ENCODE measurements around the gene INAVA. TPM values are rescaled to one million over a fixed set of nuclear protein-coding genes. Genes with fewer than 3 reads are reported as not detected.

INAVA gene
- total and polyA plus RNA-seq, 2 experiments from 2014 or later, result 25.3 to 43.9 TPM

GRCh38 chr1:200907611-200908097 is 13.0 kb downstream of the INAVA start:
- Histone ChIP-seq H3K4me1 (ENCODE audit: insufficient read depth) (no peaks in the 10 kb centered on the region), H3K4me2 (no peak overlapping the region), H3F3A (replicated peaks; ENCODE audit: low read depth) (no peaks in the 10 kb centered on the region), H2AFZ (no peak overlapping the region), H3K79me2 (replicated peaks; ENCODE audit: insufficient read depth) (no peaks in the 10 kb centered on the region), H3K9me2 (ENCODE audit: insufficient read depth) (no peaks in the 10 kb centered on the region), H3K36me3 (ENCODE audit: insufficient read depth) (peaks cover 15% of the 10 kb centered on the region; the same call in 1 of the 2 replicates), H3K27me3 (ENCODE audit: insufficient read depth) (no peaks in the 10 kb centered on the region), H4K20me1 (replicated peaks; ENCODE audit: insufficient read depth) (peaks cover 5% of the 10 kb centered on the region; the same call in 1 of the 2 replicates), H3K4me3 (no peak overlapping the region), H3K27ac (ENCODE audit: low read depth) (no peak overlapping the region)
- Mint-ChIP-seq H3K9me3 (no peaks in the 10 kb centered on the region), H3K27me3 (ENCODE audit: insufficient read depth, low read depth, poor library complexity) (peaks cover 7% of the 10 kb centered on the region), H3K27ac (no peak overlapping the region), H3K4me1 (no peaks in the 10 kb centered on the region; the same call in 2 of the 3 replicates), H3K4me3 (no peak overlapping the region), H3K36me3 (ENCODE audit: low read depth) (peaks cover 63% of the 10 kb centered on the region)
- no peak for DNase-seq (ENCODE audit: low spot score)
- TF ChIP-seq CTCF (conservative IDR thresholded peaks at IDR 0.05; ENCODE audit: low read depth in 2 of 2), result no peak
- TF ChIP-seq REST (IDR thresholded peaks at IDR 0.05; ENCODE audit: unreplicated experiment), result no peak
- ATAC-seq, result no peak

- ATAC-seq (no peak), DNase-seq (ENCODE audit: low spot score) (no peak)
- H3K4me3 ChIP-seq, result no peak overlapping the region
- no peaks in the 10 kb centered on the region for H3K79me2 ChIP-seq (replicated peaks; ENCODE audit: insufficient read depth)
- no peak overlapping the region for H3K27ac ChIP-seq (ENCODE audit: low read depth)
- no peaks in the 10 kb centered on the region for H3K9me3 Mint-ChIP-seq
- no peaks in the 10 kb centered on the region for H3K4me1 ChIP-seq (ENCODE audit: insufficient read depth)
- H3K4me1 Mint-ChIP-seq, result no peaks in the 10 kb centered on the region; the same call in 2 of the 3 replicates
- H3K9me2 ChIP-seq (ENCODE audit: insufficient read depth), result no peaks in the 10 kb centered on the region
- H3K27me3 ChIP-seq (ENCODE audit: insufficient read depth), result no peaks in the 10 kb centered on the region
- H3K36me3 Mint-ChIP-seq (ENCODE audit: low read depth), result peaks cover 66% of the 10 kb centered on the region
- no peak overlapping the region for H3K4me3 Mint-ChIP-seq
- peaks cover 8% of the 10 kb centered on the region for H3K27me3 Mint-ChIP-seq (ENCODE audit: insufficient read depth, low read depth, poor library complexity)
- no peak overlapping the region for H3K4me2 ChIP-seq
- H3K27ac Mint-ChIP-seq, result no peak overlapping the region
- peaks cover 15% of the 10 kb centered on the region; the same call in 1 of the 2 replicates for H3K36me3 ChIP-seq (ENCODE audit: insufficient read depth)
- H4K20me1 ChIP-seq (replicated peaks; ENCODE audit: insufficient read depth), result peaks cover 5% of the 10 kb centered on the region; the same call in 1 of the 2 replicates
- no peaks in the 10 kb centered on the region for H3F3A ChIP-seq (replicated peaks; ENCODE audit: low read depth)
- no peak overlapping the region for H2AFZ ChIP-seq
- no peak for TF ChIP-seq STAT1 (IDR thresholded peaks at IDR 0.05; ENCODE audit: unreplicated experiment)
- TF ChIP-seq EZH2 (IDR thresholded peaks at IDR 0.05; ENCODE audit: low read depth, unreplicated experiment), result no peak
- TF ChIP-seq CTCF (conservative IDR thresholded peaks at IDR 0.05; ENCODE audit: low read depth in 2 of 2), result no peak
- no peak for TF ChIP-seq NANOG (IDR thresholded peaks at IDR 0.05; ENCODE audit: borderline replicate concordance)
- TF ChIP-seq CREB1 (CRISPR knock-in tag; IDR thresholded peaks at IDR 0.05; ENCODE audit: low read depth), result no peak
- TF ChIP-seq ZNF331 (CRISPR knock-in tag; IDR thresholded peaks at IDR 0.05; ENCODE audit: low read depth), result no peak
- no peak for TF ChIP-seq ETS1 (IDR thresholded peaks at IDR 0.05)
- TF ChIP-seq ZNF114 (CRISPR knock-in tag; IDR thresholded peaks at IDR 0.05), result no peak
- TF ChIP-seq POLR2AphosphoS5 (IDR thresholded peaks at IDR 0.05; ENCODE audit: low read depth), result no peak
These were observed 13.6 kb downstream of the INAVA start for GRCh38 chr1:200908191-200908868.
